C4-2B (cell line): ENCODE results near the gene SIGLEC10.

ENCODE experiments used
- CTCF ChIP-seq: fragments of 450-650 bp; conservative IDR thresholded peaks from 2 replicates; pipeline ENCODE4 v1.5.1; 2017; ENCODE audit warnings: mild to moderate bottlenecking
- ZFX ChIP-seq: fragments of 450-650 bp; IDR thresholded peaks from 2 replicates; pipeline ENCODE4 v1.6.1; 2017

DNA sequence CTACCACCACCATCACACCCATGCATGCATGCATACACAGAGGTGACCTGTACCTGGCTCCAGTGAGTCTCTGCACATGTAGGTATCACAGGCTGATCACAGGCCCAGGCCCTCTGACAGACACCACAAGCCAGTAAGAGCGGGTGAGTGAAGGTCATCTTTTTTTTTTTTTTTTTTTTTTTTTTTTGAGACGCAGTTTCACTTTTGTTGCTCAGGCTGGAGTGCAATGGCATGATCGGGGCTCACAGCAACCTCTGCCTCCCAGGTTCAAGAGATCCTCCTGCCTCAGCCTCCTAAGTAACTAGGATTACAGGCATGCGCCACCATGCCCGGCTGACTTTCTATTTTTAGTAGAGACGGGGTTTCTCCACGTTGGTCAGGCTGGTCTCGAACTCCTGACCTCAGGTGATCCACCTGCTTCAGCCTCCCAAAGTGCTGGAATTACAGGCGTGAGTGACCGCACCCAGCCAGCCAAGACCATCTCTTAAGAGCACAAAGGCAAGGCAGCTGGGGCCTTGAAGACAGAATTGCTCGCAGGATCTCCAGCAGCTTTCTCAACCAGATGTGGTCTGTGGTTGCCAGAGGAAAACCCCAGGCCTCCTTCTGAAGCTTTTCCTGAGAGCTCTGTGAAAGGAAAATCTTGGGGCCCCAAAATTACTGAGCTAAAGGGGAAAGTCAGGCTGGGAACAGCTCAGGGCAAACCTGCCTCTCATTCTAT is 41.8 kb downstream of the SIGLEC10 start:
- no peak for TF ChIP-seq CTCF
- no peak for TF ChIP-seq ZFX
